ENCODE results near the gene ACSL3. TPM values are rescaled to one million over a fixed set of nuclear protein-coding genes. Genes with fewer than 3 reads are reported as not detected.

Gene ACSL3
- total RNA-seq, 4 donors from 2014 or later: 22.4 to 54.1 (median 42.3) TPM

- Histone ChIP-seq H3K4me1 (peaks cover 6 to 45% (median 16%) of the 10 kb centered on the region in 4 donors), H3K27ac (no peak overlapping the region), H3K36me3 (no peaks in the 10 kb centered on the region), H3K9me3 (no peaks in the 10 kb centered on the region), H3K27me3 (no peaks in the 10 kb centered on the region), H3K4me3 (no peak overlapping the region)
- WGBS, 2 donors (ENCODE audit: low coverage in 1 of 2): 90 to 97% methylated on average over 2 to 4 of the region's 4 CpGs
- in situ Hi-C loops (cut with MboI; ENCODE audit: low pct_ligation_motif_present in 1 of 4, low pct_unique_long_range_greater_than_20kb in 1 of 4, low sequenced_read_pairs in 3 of 4): no loop called here
- no peak for TF ChIP-seq POLR2A (IDR thresholded peaks at IDR 0.05)
- TF ChIP-seq, protein P1, sequence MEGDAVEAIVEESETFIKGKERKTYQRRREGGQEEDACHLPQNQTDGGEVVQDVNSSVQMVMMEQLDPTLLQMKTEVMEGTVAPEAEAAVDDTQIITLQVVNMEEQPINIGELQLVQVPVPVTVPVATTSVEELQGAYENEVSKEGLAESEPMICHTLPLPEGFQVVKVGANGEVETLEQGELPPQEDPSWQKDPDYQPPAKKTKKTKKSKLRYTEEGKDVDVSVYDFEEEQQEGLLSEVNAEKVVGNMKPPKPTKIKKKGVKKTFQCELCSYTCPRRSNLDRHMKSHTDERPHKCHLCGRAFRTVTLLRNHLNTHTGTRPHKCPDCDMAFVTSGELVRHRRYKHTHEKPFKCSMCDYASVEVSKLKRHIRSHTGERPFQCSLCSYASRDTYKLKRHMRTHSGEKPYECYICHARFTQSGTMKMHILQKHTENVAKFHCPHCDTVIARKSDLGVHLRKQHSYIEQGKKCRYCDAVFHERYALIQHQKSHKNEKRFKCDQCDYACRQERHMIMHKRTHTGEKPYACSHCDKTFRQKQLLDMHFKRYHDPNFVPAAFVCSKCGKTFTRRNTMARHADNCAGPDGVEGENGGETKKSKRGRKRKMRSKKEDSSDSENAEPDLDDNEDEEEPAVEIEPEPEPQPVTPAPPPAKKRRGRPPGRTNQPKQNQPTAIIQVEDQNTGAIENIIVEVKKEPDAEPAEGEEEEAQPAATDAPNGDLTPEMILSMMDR (IDR thresholded peaks at IDR 0.05): no peak
- TF ChIP-seq POLR2AphosphoS5 (IDR thresholded peaks at IDR 0.05): no peak
- no peak for TF ChIP-seq EP300 (IDR thresholded peaks at IDR 0.05; ENCODE audit: low read depth)
- intact Hi-C loops (cut with DNase I; ENCODE audit: low total_unique reads): loop anchor here (1.0 kb wide), 1 partner anchor 29 kb away; no protein-coding TSS in a partner anchor
- DNase-seq: no peak
These were observed 11.7 kb downstream of the ACSL3 start for GRCh38 chr2:222872551-222872950.

DNA sequence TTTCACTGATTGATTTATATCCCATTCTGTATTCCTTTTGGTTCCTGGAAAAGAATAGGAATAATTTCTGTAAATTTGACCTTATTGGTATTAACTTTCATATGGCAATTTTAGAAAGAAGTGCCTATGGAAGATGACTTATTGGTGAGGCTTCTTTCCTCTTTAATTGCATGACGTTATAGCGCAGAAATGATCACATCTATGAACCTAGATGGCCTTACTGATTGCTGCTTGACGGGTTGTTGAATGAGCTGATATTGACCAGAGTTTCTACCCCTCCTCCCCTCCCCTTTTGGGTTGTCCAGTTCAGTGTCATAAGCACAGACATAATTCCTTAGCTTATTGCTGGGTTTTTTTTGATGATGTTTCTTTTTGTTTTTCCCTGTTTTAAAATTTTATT is 14.6 kb downstream of the ACSL3 start:
- no peaks in the 10 kb centered on the region for H3K27me3 ChIP-seq
- DNase-seq: no peak
- 86 to 95% methylated on average over 3 of the region's 3 CpGs for WGBS, 2 donors (ENCODE audit: low coverage in 1 of 2)
- no peak overlapping the region for H3K4me3 ChIP-seq
- peaks cover 0 to 42% (median 13%) of the 10 kb centered on the region in 4 donors for H3K4me1 ChIP-seq
- H3K9me3 ChIP-seq: no peaks in the 10 kb centered on the region
- intact Hi-C loops (cut with DNase I; ENCODE audit: low total_unique reads): no loop called here
- no peak overlapping the region for H3K27ac ChIP-seq
- no peak for TF ChIP-seq POLR2AphosphoS5 (IDR thresholded peaks at IDR 0.05)
- TF ChIP-seq, protein P1 (IDR thresholded peaks at IDR 0.05): no peak
- no peak for TF ChIP-seq EP300 (IDR thresholded peaks at IDR 0.05; ENCODE audit: low read depth)
- no peaks in the 10 kb centered on the region for H3K36me3 ChIP-seq
- in situ Hi-C loops (cut with MboI; ENCODE audit: low pct_ligation_motif_present in 1 of 4, low pct_unique_long_range_greater_than_20kb in 1 of 4, low sequenced_read_pairs in 3 of 4): no loop called here

DNA sequence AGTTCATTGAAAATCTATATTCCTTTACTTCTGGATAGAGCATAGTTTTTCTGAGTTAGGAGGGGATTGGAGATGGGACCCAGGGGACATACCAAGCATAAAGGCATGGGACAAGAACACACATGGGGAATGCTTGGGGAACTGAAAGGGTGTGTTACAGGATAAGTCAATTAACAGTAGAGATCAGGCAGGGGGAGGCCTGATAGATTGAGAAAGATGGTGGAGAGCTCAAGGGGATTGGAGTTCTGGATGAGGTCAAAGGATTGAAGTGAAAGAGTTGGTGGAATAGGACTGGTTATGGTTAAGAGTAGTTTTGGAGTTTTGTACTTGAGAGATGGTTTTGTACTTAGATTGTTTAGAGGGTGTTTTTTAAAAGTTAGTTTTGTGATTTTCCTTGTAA is 16.1 kb downstream of the ACSL3 start:
- H3K4me3 ChIP-seq: no peak overlapping the region
- TF ChIP-seq, protein P1 (IDR thresholded peaks at IDR 0.05): no peak
- no peaks in the 10 kb centered on the region for H3K9me3 ChIP-seq
- intact Hi-C loops (cut with DNase I; ENCODE audit: low total_unique reads) (no loop called here), in situ Hi-C loops (cut with MboI; ENCODE audit: low pct_ligation_motif_present in 1 of 4, low pct_unique_long_range_greater_than_20kb in 1 of 4, low sequenced_read_pairs in 3 of 4) (no loop called here)
- H3K27me3 ChIP-seq: no peaks in the 10 kb centered on the region
- no peaks in the 10 kb centered on the region for H3K36me3 ChIP-seq
- peaks cover 0 to 28% (median 8%) of the 10 kb centered on the region in 4 donors for H3K4me1 ChIP-seq
- no peak overlapping the region for H3K27ac ChIP-seq
- no peak for DNase-seq

GRCh38 chr2:222877556-222878300 is 16.9 kb downstream of the ACSL3 start:
- Histone ChIP-seq H3K9me3 (no peaks in the 10 kb centered on the region), H3K27me3 (no peaks in the 10 kb centered on the region), H3K4me1 (peaks cover 0 to 26% (median 8%) of the 10 kb centered on the region in 4 donors), H3K36me3 (no peaks in the 10 kb centered on the region), H3K27ac (no peak overlapping the region), H3K4me3 (no peak overlapping the region)
- intact Hi-C loops (cut with DNase I; ENCODE audit: low total_unique reads): no loop called here
- DNase-seq: no peak
- TF ChIP-seq POLR2A (IDR thresholded peaks at IDR 0.05) (no peak), EP300 (IDR thresholded peaks at IDR 0.05; ENCODE audit: low read depth) (no peak), POLR2AphosphoS5 (IDR thresholded peaks at IDR 0.05) (no peak)
- TF ChIP-seq, protein P1 (IDR thresholded peaks at IDR 0.05): no peak
- WGBS, 2 donors (ENCODE audit: low coverage in 1 of 2): 72 to 100% methylated on average over 1 to 2 of the region's 2 CpGs
- in situ Hi-C loops (cut with MboI; ENCODE audit: low pct_ligation_motif_present in 1 of 4, low pct_unique_long_range_greater_than_20kb in 1 of 4, low sequenced_read_pairs in 3 of 4): no loop called here

Data from transverse colon (tissue), 4 donors.